Measurements from ENCODE around the gene OSBPL1A. TPM values are rescaled to one million over a fixed set of nuclear protein-coding genes. Genes with fewer than 3 reads are reported as not detected.

Gene OSBPL1A
- total and polyA plus RNA-seq, 2 of the 8 experiments (the other 6 are each of a cell fraction or from before 2014, with no cell fraction given): 53.2 to 74.9 TPM

GRCh38 chr18:24112874-24113615, 284.6 kb downstream of the OSBPL1A start (continued):
- no peak for TF ChIP-seq SP2 (IDR thresholded peaks at IDR 0.05; ENCODE audit: low read length)
- TF ChIP-seq USF2 (IDR thresholded peaks at IDR 0.05; ENCODE audit: low read length): no peak
- TF ChIP-seq TAF1 (IDR thresholded peaks at IDR 0.05; ENCODE audit: low read depth, low read length): no peak
- TF ChIP-seq BCL11A (IDR thresholded peaks at IDR 0.05; ENCODE audit: low read depth in 2 of 2, low read length in 2 of 2): no peak
- TF ChIP-seq SRF (IDR thresholded peaks at IDR 0.05; ENCODE audit: low read depth, low read length): no peak
- no peak for TF ChIP-seq PHF8 (conservative IDR thresholded peaks at IDR 0.05; ENCODE audit: low read depth, low read length)
- no peak for TF ChIP-seq HDAC2 (IDR thresholded peaks at IDR 0.05; ENCODE audit: borderline replicate concordance in 1 of 2, low read depth in 2 of 2, low read length in 2 of 2)
- TF ChIP-seq POLR2AphosphoS5 (IDR thresholded peaks at IDR 0.05; ENCODE audit: low read depth, low read length): no peak
